Measurements from ENCODE around the gene PHC3.

GRCh38 chr3:170076715-170077238 is 104.8 kb downstream of the PHC3 start:
- TF ChIP-seq CTCF (IDR thresholded peaks at IDR 0.05; ENCODE audit: insufficient read depth, low read length, poor library complexity, severe bottlenecking) = no peak
- TF ChIP-seq EZH2phosphoT487 (conservative IDR thresholded peaks at IDR 0.05; ENCODE audit: low read length) = no peak
